ENCODE results near the gene FUT7. TPM values are rescaled to one million over a fixed set of nuclear protein-coding genes. Genes with fewer than 3 reads are reported as not detected.

Gene FUT7
- total RNA-seq, 1 donor, result not detected

DNA sequence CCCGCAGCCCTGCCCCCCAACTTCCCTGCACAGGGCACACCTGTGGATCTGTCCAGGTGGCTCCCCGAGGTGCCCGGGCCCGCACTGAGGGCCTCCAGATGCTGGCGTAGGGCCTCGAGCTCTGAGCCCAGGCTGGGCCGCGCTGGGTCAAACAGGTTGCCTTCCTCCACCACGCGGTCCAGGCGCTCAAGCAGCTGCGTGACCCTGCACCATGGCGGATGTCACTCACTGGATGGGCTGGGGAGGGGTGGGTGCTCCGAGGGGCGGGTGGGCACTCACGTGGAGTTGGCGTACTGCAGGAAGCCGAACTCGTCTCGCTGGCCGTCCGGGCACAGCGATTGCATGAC is 9.3 kb downstream of the FUT7 start:
- no peak for DNase-seq (ENCODE audit: low read depth)
- no peak for TF ChIP-seq CTCF (IDR thresholded peaks at IDR 0.05; ENCODE audit: insufficient read depth, low read length)
- H3K4me3 ChIP-seq (ENCODE audit: low read depth, low read length), result no peak overlapping the region

GRCh38 chr9:137021979-137022661 is 9.8 kb downstream of the FUT7 start:
- no peak for TF ChIP-seq CTCF (IDR thresholded peaks at IDR 0.05; ENCODE audit: insufficient read depth, low read length)
- peak; percentile 34 for DNase-seq (ENCODE audit: low read depth)
- no peak overlapping the region for H3K4me3 ChIP-seq (ENCODE audit: low read depth, low read length)

DNA sequence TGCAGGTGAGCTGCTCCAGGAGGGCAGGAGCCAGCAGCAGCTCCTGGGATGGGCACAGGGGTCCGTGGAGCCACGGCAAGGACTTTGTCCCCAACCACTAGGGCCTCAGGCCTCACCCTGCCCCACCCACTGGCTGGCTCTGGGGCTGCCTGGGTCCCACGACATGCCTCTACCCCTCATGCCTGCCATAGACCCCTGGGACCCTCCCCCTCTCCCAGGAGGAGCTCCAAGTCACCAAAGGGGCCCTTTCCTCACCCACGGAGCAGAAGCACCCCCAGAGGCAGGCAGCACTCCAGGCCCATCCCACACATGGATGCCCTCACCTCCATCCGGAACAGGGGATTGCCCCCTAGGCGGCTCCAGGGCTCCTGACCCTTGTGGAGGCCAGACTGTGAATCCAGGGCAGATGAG is 10.3 kb downstream of the FUT7 start:
- no peak overlapping the region for H3K4me3 ChIP-seq (ENCODE audit: low read depth, low read length)
- DNase-seq (ENCODE audit: low read depth), result no peak
- TF ChIP-seq CTCF (IDR thresholded peaks at IDR 0.05; ENCODE audit: insufficient read depth, low read length), result no peak

GRCh38 chr9:137020771-137021567 is 10.9 kb downstream of the FUT7 start:
- no peak for TF ChIP-seq CTCF (IDR thresholded peaks at IDR 0.05; ENCODE audit: insufficient read depth, low read length)
- no peak overlapping the region for H3K4me3 ChIP-seq (ENCODE audit: low read depth, low read length)
- no peak for DNase-seq (ENCODE audit: low read depth)

DNA sequence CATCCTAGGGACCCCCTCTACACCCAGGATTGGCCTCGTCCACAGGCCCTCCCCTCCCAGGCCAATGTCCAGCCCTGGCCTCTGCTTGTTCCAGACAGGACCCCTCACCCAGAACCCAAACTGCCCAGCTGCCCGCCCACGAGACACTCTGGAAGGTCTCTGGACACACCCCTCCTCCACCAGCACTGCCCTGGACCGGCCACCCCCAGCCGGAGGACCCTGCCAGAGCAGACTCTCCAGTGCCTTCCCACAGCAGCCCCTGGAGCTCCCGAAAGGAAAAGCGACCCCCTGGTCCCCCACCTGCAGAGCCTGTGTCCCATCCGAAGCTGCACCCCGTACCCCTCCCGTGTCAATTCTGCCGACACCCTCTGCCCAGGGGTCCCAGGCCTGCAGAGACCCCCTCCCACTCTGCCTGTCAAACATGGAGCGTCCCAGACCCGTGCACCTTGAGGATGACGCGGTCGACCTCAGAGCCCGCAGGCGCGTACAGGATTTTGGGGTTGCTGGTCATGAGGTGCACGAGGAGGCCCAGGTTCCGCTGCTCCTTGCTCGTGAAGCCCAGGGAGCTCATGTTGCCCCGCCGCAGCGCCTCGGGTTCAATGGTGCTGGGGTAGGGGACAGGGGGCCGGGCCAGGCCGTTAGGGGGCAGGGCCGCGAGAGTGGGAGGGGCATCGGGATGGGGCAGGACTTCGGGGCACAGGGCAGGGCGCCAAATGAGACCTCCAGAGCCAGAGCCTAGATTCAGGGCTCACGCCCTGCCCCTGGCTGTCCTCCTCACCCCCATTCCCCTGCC is 11.8 kb downstream of the FUT7 start:
- no peak for TF ChIP-seq CTCF (IDR thresholded peaks at IDR 0.05; ENCODE audit: insufficient read depth, low read length)
- no peak overlapping the region for H3K4me3 ChIP-seq (ENCODE audit: low read depth, low read length)
- no peak for DNase-seq (ENCODE audit: low read depth)

GRCh38 chr9:137018761-137019559 is 12.9 kb downstream of the FUT7 start:
- DNase-seq (ENCODE audit: low read depth), result no peak
- no peak for TF ChIP-seq CTCF (IDR thresholded peaks at IDR 0.05; ENCODE audit: insufficient read depth, low read length)
- no peak overlapping the region for H3K4me3 ChIP-seq (ENCODE audit: low read depth, low read length)

All from fibroblast of the aortic adventitia (primary cell).